IgD-negative memory B cell (primary cell): ENCODE results near the gene GRAMD4. TPM values are rescaled to one million over a fixed set of nuclear protein-coding genes. Genes with fewer than 3 reads are reported as not detected.

ENCODE experiments used
- H3K27ac Mint-ChIP-seq, 3 donors: one replicate each; pipeline ENCODE4 v1.8.0; 2020 to 2022; ENCODE audit warnings: mild to moderate bottlenecking in 3 of 3, mixed read lengths in 3 of 3, moderate library complexity in 1 of 3
- H3K27me3 Mint-ChIP-seq: one replicate; pipeline ENCODE4 v1.8.0; 2021; ENCODE audit warnings: mixed read lengths
- H3K36me3 Mint-ChIP-seq: one replicate; pipeline ENCODE4 v1.8.0; 2020; ENCODE audit warnings: mild to moderate bottlenecking, mixed read lengths
- H3K4me1 Mint-ChIP-seq, 3 donors: one replicate each; pipeline ENCODE4 v1.8.0; 2020 to 2022; ENCODE audit warnings: mixed read lengths in 3 of 3, mild to moderate bottlenecking in 1 of 3
- H3K4me3 Mint-ChIP-seq, 4 donors: one replicate each; pipeline ENCODE4 v1.8.0; 2020 to 2022; ENCODE audit warnings: mild to moderate bottlenecking in 4 of 4, mixed read lengths in 4 of 4, moderate library complexity in 3 of 4
- H3K9me3 Mint-ChIP-seq, 3 donors: one replicate each; pipeline ENCODE4 v1.8.0; 2020 to 2021; ENCODE audit warnings: mixed read lengths in 3 of 3, mild to moderate bottlenecking in 1 of 3
- polyA plus RNA-seq: library from polyadenylated mRNA; unstranded; fragments of 300-500 nt; fragmentation: Illumina TruSeq; gene quantifications from one replicate; pipeline ENCODE4 v1.2.3, GENCODE V29; 2021

Gene GRAMD4
- polyA plus RNA-seq, 1 donor from 2014 or later = 18.4 TPM

DNA sequence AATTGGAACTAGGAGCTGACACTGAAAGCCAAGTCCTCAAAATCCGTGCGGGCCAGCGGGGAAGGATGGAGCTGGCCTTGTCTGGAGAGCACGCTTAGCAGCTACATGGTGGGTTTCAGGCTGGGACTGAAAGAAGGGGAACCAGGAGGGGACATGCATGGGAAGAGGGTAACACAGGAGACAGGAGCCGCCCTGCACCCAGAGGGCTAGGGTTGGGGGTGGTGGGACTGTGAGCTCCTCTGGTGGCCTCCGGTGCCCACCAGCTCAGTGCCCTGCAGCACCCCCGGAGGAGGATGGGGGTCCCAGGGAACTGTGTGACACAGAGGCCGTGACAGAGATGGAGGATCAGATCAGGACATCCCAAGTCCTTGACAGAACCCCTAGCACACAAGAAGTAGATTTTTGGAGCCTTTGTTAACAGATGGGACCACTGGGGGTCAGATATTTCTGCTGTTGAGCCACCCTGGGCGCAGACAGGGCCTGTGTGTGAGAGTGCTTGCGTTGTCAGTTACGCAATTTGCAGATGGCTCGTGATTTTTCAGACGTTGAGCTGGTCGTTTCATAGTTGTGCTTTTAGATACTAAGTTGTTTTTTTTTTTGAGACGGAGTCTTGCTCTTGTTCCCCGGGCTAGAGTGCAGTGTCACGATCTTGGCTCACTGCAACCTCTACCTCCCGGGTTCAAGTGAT is 21.3 kb upstream of the GRAMD4 start:
- H3K27ac Mint-ChIP-seq = peak overlapping the region in 1 of 3 donors; percentile 57
- no peaks in the 10 kb centered on the region for H3K27me3 Mint-ChIP-seq
- no peaks in the 10 kb centered on the region for H3K9me3 Mint-ChIP-seq
- no peak overlapping the region for H3K4me3 Mint-ChIP-seq
- H3K36me3 Mint-ChIP-seq = peaks cover 4% of the 10 kb centered on the region
- peaks cover 8 to 17% (median 12%) of the 10 kb centered on the region in 3 donors for H3K4me1 Mint-ChIP-seq

- H3K9me3 Mint-ChIP-seq = peaks cover 0 to 2% (median 0%) of the 10 kb centered on the region in 3 donors
- H3K27me3 Mint-ChIP-seq = no peaks in the 10 kb centered on the region
- H3K36me3 Mint-ChIP-seq = peaks cover 4% of the 10 kb centered on the region
- peak overlapping the region in 1 of 4 donors; percentile 41 for H3K4me3 Mint-ChIP-seq
- peak overlapping the region in 1 of 3 donors; percentile 67 for H3K27ac Mint-ChIP-seq
- peaks cover 17 to 24% (median 23%) of the 10 kb centered on the region in 3 donors for H3K4me1 Mint-ChIP-seq
Measured at GRCh38 chr22:46600273-46600796, 19.9 kb upstream of the GRAMD4 start.

- Mint-ChIP-seq H3K4me1 (peaks cover 15 to 25% (median 24%) of the 10 kb centered on the region in 3 donors), H3K9me3 (peaks cover 0 to 2% (median 0%) of the 10 kb centered on the region in 3 donors), H3K4me3 (no peak overlapping the region), H3K27me3 (no peaks in the 10 kb centered on the region), H3K27ac (no peak overlapping the region), H3K36me3 (peaks cover 4% of the 10 kb centered on the region)
Measured at GRCh38 chr22:46602025-46602424, 18.2 kb upstream of the GRAMD4 start.

DNA sequence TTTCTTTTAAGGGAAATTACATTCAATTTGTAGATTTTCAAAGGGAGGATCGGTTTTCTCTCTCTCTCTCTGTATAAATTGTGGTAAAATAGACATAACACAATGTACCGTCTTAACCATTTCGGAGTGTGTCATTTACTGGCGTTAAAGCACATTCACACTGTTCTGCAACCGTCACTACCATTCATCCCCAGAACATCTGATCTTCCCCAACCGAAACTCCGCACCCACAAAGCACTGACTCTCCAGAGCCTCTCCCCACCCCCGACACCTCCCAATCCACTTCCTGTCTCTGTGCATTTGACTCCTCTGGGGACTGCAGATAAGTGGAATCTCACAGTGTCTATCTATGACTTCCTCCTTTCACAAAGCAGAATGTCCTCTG is 15.9 kb upstream of the GRAMD4 start:
- peaks cover 14 to 20% (median 18%) of the 10 kb centered on the region in 3 donors for H3K4me1 Mint-ChIP-seq
- H3K9me3 Mint-ChIP-seq = peaks cover 0 to 2% (median 0%) of the 10 kb centered on the region in 3 donors
- peaks cover 4% of the 10 kb centered on the region for H3K36me3 Mint-ChIP-seq
- H3K27ac Mint-ChIP-seq = peak overlapping the region in 1 of 3 donors; percentile 46
- H3K4me3 Mint-ChIP-seq = peak overlapping the region in 3 of 4 donors; percentile 53 to 82 (median 61)
- no peaks in the 10 kb centered on the region for H3K27me3 Mint-ChIP-seq

- Mint-ChIP-seq H3K27ac (no peak overlapping the region), H3K9me3 (peaks cover 0 to 2% (median 0%) of the 10 kb centered on the region in 3 donors), H3K4me1 (peaks cover 13 to 17% (median 14%) of the 10 kb centered on the region in 3 donors), H3K36me3 (peaks cover 4% of the 10 kb centered on the region), H3K27me3 (no peaks in the 10 kb centered on the region), H3K4me3 (no peak overlapping the region)
Measured at GRCh38 chr22:46605117-46605516, 15.1 kb upstream of the GRAMD4 start.

GRCh38 chr22:46606886-46607285 is 13.3 kb upstream of the GRAMD4 start:
- H3K27ac Mint-ChIP-seq = no peak overlapping the region
- no peaks in the 10 kb centered on the region for H3K27me3 Mint-ChIP-seq
- peaks cover 2% of the 10 kb centered on the region for H3K36me3 Mint-ChIP-seq
- peaks cover 13 to 16% (median 13%) of the 10 kb centered on the region in 3 donors for H3K4me1 Mint-ChIP-seq
- H3K4me3 Mint-ChIP-seq = no peak overlapping the region
- peaks cover 0 to 2% (median 0%) of the 10 kb centered on the region in 3 donors for H3K9me3 Mint-ChIP-seq

- H3K36me3 Mint-ChIP-seq = no peaks in the 10 kb centered on the region
- H3K4me3 Mint-ChIP-seq = no peak overlapping the region
- peaks cover 18 to 21% (median 19%) of the 10 kb centered on the region in 3 donors for H3K4me1 Mint-ChIP-seq
- no peak overlapping the region for H3K27ac Mint-ChIP-seq
- peaks cover 0 to 2% (median 0%) of the 10 kb centered on the region in 3 donors for H3K9me3 Mint-ChIP-seq
- H3K27me3 Mint-ChIP-seq = no peaks in the 10 kb centered on the region
Measured at GRCh38 chr22:46607483-46608114, 12.6 kb upstream of the GRAMD4 start.

DNA sequence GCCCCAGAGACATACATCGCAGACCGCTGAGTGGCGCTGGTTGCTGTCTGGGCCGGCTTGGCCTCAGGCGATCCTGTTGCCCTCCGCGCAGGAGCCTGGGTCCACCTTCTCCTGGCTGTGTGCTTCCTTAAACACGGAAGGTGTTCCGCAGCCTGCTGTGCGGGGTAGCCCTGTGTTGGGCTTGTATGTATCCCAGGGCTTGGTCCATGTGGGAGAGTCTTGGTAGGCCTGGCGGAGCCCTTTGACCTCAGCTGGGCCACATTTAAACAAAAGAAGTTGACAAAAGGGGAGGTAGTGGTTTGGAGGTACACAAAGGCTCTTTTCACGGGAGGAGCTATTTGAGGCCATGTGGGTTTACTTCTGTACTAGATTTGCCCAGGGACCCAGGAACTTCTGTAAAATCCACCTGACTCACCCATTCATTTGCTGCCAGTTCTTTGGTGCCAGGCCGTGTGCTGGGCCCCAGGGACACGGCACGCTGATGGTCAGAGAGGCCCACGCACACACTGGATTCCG is 11.0 kb upstream of the GRAMD4 start:
- H3K27me3 Mint-ChIP-seq = no peaks in the 10 kb centered on the region
- H3K4me1 Mint-ChIP-seq = peaks cover 26 to 31% (median 28%) of the 10 kb centered on the region in 3 donors
- peak overlapping the region in 1 of 3 donors; percentile 16 for H3K27ac Mint-ChIP-seq
- H3K9me3 Mint-ChIP-seq = peaks cover 0 to 2% (median 0%) of the 10 kb centered on the region in 3 donors
- H3K4me3 Mint-ChIP-seq = no peak overlapping the region
- no peaks in the 10 kb centered on the region for H3K36me3 Mint-ChIP-seq

DNA sequence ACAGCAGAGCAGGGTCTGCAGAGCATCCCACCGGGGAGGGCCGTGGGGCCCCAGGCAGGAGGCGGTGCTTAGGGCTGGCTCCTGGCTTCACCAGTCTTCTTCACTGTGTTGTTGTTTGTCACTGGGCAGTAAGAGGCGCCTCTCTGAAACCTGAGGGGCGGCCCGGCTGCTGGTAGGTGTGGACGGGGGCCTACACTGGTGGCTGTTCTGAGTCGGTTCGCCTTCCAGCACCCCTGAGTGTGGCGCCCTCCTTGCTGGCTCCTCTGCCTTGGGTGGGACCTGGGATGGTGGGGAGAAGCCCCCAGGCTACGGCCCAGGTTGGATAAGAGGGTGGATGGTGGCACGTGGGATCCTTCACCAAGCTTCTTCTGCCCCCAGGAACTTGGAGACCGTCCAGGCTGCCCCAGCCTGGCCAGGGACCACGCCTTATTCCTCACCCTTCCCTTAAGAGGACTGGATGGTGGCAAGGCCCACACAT is 10.4 kb upstream of the GRAMD4 start:
- H3K4me3 Mint-ChIP-seq = no peak overlapping the region
- no peaks in the 10 kb centered on the region for H3K27me3 Mint-ChIP-seq
- no peak overlapping the region for H3K27ac Mint-ChIP-seq
- H3K36me3 Mint-ChIP-seq = no peaks in the 10 kb centered on the region
- H3K9me3 Mint-ChIP-seq = peaks cover 0 to 2% (median 0%) of the 10 kb centered on the region in 3 donors
- peaks cover 25 to 31% (median 28%) of the 10 kb centered on the region in 3 donors for H3K4me1 Mint-ChIP-seq

DNA sequence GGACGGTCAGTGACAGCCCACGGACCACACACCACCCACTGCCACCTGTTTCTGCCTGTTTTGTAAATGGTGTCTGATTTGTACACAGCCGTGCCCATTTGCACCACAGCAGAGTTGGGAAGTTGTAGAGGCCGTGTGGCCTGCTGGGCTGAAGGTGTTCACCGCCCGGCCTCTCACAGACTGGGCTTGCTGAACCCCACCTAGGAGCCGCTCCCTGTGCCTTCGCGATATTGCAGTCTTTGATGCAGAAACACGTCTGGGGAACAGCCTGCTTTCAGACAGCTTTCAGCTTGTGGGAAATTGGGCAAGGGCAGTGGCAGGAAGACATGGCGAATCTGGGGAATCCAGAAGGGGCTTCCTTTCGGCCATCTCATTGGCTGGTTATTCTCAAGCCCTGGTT is 9.8 kb upstream of the GRAMD4 start:
- Mint-ChIP-seq H3K27ac (no peak overlapping the region), H3K4me3 (peak overlapping the region in 1 of 4 donors; percentile 53), H3K36me3 (no peaks in the 10 kb centered on the region), H3K27me3 (no peaks in the 10 kb centered on the region), H3K4me1 (peaks cover 21 to 29% (median 25%) of the 10 kb centered on the region in 3 donors), H3K9me3 (no peaks in the 10 kb centered on the region)

DNA sequence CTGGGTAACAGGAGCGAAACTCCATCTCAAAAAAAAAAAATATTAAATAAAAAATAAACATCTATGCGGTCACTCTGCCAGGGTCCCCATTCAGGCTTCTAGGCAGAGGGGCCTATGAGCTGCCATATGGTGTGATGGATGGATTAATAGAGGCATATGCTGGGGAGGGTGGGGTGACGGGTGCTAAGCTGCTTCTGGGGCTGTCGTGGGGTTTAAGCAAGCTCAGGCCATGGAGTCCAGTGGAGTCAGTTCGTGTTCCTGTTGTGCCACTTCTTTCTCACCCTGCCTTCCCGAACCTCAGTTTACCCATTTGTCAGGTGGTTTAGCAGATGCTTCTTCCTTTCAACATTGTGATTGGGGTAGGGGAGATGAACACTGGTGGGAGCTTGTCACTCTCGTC is 9.0 kb upstream of the GRAMD4 start:
- Mint-ChIP-seq H3K27me3 (no peaks in the 10 kb centered on the region), H3K9me3 (no peaks in the 10 kb centered on the region), H3K36me3 (no peaks in the 10 kb centered on the region), H3K4me3 (no peak overlapping the region), H3K27ac (no peak overlapping the region), H3K4me1 (peaks cover 20 to 29% (median 24%) of the 10 kb centered on the region in 3 donors)

DNA sequence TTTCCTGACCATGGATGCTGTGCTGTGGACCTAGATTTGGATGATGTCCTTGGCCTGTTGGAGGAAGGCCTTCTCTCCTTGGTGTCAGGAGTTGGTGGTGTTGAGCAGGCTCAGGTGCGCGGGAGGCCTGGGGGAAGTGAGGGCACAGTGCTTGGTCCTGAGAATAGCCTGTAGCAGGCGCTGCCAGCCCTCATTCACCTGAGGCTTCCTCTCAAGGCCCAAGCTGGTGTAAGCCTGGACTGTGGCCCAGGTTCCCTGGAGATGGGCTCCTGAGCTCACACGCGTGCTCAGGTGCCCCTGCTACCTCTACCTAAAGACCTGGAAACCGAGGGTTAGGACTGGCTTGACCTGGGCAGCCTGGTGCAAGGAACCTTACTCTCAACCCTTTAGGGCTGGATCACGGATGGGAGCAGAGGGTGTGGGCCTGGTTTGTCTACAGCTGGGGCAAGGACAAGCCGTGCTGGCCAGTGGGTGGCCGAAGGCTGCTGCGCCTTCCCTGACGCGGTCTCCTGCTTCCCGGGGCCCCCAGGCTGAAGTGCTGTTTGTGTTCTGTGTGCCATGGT is 7.8 kb upstream of the GRAMD4 start:
- no peaks in the 10 kb centered on the region for H3K9me3 Mint-ChIP-seq
- H3K4me3 Mint-ChIP-seq = peak overlapping the region in 3 of 4 donors; percentile 90 to 99 (median 96)
- H3K4me1 Mint-ChIP-seq = peaks cover 20 to 27% (median 24%) of the 10 kb centered on the region in 3 donors
- H3K36me3 Mint-ChIP-seq = no peaks in the 10 kb centered on the region
- peak overlapping the region; percentile 68 to 89 (median 72) for H3K27ac Mint-ChIP-seq
- H3K27me3 Mint-ChIP-seq = no peaks in the 10 kb centered on the region

DNA sequence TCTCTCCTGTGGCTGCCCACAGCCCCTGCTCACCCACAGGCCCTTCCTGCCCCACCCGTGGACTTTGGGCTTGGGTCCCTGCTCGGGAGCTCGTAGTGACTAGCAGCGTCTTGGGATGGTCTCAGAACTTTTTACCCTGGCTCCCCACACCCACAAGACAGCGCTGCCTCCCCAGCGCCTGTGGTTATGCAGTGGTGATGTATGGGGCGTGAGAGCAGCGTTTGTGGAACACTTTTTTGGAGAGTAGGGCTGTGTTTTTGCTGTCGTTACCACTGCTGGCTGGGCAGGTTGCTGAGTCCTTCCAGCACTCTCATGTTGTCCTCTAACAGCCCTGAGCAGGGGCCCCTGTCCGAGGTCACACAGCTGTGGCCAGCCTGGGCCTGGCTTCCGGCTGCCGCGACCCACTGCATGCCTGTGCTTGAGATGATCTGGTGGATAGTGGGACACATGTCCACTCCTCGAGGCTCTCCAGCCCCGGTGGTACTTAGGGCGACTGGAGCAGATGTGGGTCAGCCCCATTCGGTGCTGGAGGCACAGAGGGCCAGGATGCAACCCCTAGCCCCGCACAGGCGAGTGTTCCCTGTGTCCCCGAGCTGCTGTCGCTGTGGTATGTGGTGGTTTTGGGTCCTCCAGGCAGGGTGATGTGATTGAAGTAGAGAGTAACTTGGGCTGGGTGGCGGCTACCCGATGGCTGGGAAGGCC is 7.1 kb upstream of the GRAMD4 start:
- H3K4me3 Mint-ChIP-seq = peak overlapping the region; percentile 90 to 99 (median 94)

DNA sequence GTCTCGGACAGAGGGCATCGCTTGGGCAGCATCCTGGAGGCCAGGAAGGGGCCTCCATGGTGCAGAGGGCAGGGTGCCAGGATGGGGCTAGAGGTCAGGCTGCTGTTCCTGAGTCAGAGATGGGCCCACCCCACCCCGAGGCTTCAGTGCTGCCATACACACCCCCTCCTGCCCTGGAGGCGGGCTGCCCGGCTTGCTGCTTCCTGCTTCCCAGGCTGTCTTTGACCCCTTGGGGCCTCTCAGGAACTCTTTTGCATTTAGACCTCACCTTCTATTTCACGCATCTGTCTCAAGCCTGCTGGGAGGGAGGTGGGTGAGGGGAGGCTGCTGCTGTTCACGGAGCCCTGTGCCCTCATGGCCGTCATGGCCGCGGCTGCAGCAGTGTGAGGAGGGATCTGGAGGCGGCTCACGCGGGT is 6.6 kb upstream of the GRAMD4 start:
- H3K27me3 Mint-ChIP-seq = no peaks in the 10 kb centered on the region
- no peaks in the 10 kb centered on the region for H3K9me3 Mint-ChIP-seq
- peak overlapping the region; percentile 72 to 95 (median 89) for H3K27ac Mint-ChIP-seq
- H3K36me3 Mint-ChIP-seq = no peaks in the 10 kb centered on the region
- peak overlapping the region; percentile 90 to 99 (median 94) for H3K4me3 Mint-ChIP-seq
- H3K4me1 Mint-ChIP-seq = peaks cover 20 to 31% (median 28%) of the 10 kb centered on the region in 3 donors

More for the DNA sequence above, 7.1 kb upstream of the GRAMD4 start:
- peaks cover 20 to 27% (median 24%) of the 10 kb centered on the region in 3 donors for H3K4me1 Mint-ChIP-seq
- no peaks in the 10 kb centered on the region for H3K36me3 Mint-ChIP-seq
- peak overlapping the region; percentile 72 to 95 (median 89) for H3K27ac Mint-ChIP-seq
- H3K27me3 Mint-ChIP-seq = no peaks in the 10 kb centered on the region
- H3K9me3 Mint-ChIP-seq = no peaks in the 10 kb centered on the region
